ENCODE measurements around the gene WWTR1. TPM values are rescaled to one million over a fixed set of nuclear protein-coding genes. Genes with fewer than 3 reads are reported as not detected.

Gene WWTR1
- polyA plus RNA-seq, 2 donors = 29.2 to 31.2 TPM

- WGBS, 2 donors = 87 to 90% methylated on average over 7 of the region's 7 CpGs
- H3K27me3 ChIP-seq (ENCODE audit: control insufficient read depth in 1 of 2, insufficient read depth in 2 of 2, low read length in 2 of 2) = no peaks in the 10 kb centered on the region
- no peaks in the 10 kb centered on the region for H3K4me1 ChIP-seq (ENCODE audit: control insufficient read depth in 2 of 2, insufficient read depth in 2 of 2, low read length in 1 of 2)
- H3K9me3 ChIP-seq (ENCODE audit: control insufficient read depth in 2 of 2, insufficient read depth in 1 of 2, low read depth in 1 of 2, low read length in 1 of 2) = no peaks in the 10 kb centered on the region
- H3K27ac ChIP-seq (ENCODE audit: low read depth in 2 of 2, low read length in 1 of 2) = no peak overlapping the region
- H3K36me3 ChIP-seq (ENCODE audit: control insufficient read depth in 2 of 2, insufficient read depth in 2 of 2, low read length in 1 of 2) = no peaks in the 10 kb centered on the region
- no peak overlapping the region for H3K4me3 ChIP-seq (ENCODE audit: low read depth in 1 of 2, low read length in 2 of 2)
Observed at GRCh38 chr3:149678351-149678950, 20.6 kb upstream of the WWTR1 start.

DNA sequence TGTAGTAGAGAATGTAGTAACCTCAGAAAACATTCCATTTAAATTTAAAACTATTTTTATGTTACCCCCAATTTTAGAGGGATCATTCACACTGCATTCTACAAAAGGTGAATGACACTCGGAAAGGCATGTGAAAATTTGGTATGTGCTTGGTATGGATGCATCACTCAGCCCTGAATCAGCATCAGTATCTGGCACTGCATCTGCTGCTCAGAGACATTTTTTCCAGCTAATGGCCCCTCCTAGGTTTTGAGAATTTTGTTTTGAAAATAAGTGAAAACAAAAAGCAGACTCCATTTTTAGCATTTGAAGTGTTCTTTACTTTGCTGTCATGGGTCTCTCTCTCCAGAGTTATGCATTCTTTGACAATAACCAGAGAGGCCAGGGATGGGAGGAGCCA, 15.6 kb upstream of the WWTR1 start:
- no peaks in the 10 kb centered on the region for H3K4me1 ChIP-seq (ENCODE audit: control insufficient read depth in 2 of 2, insufficient read depth in 2 of 2, low read length in 1 of 2)
- no peaks in the 10 kb centered on the region for H3K27me3 ChIP-seq (ENCODE audit: control insufficient read depth in 1 of 2, insufficient read depth in 2 of 2, low read length in 2 of 2)
- no peaks in the 10 kb centered on the region for H3K9me3 ChIP-seq (ENCODE audit: control insufficient read depth in 2 of 2, insufficient read depth in 1 of 2, low read depth in 1 of 2, low read length in 1 of 2)
- no peak overlapping the region for H3K4me3 ChIP-seq (ENCODE audit: low read depth in 1 of 2, low read length in 2 of 2)
- 94 to 97% methylated on average over 1 of the region's 1 CpG for WGBS, 2 donors
- H3K36me3 ChIP-seq (ENCODE audit: control insufficient read depth in 2 of 2, insufficient read depth in 2 of 2, low read length in 1 of 2) = no peaks in the 10 kb centered on the region
- no peak overlapping the region for H3K27ac ChIP-seq (ENCODE audit: low read depth in 2 of 2, low read length in 1 of 2)

GRCh38 chr3:149670742-149671492, 13.1 kb upstream of the WWTR1 start:
- WGBS, 2 donors = 56 to 64% methylated on average over 10 of the region's 10 CpGs
- no peaks in the 10 kb centered on the region for H3K36me3 ChIP-seq (ENCODE audit: control insufficient read depth in 2 of 2, insufficient read depth in 2 of 2, low read length in 1 of 2)
- H3K27ac ChIP-seq (ENCODE audit: low read depth in 2 of 2, low read length in 1 of 2) = no peak overlapping the region
- H3K4me1 ChIP-seq (ENCODE audit: control insufficient read depth in 2 of 2, insufficient read depth in 2 of 2, low read length in 1 of 2) = no peaks in the 10 kb centered on the region
- H3K9me3 ChIP-seq (ENCODE audit: control insufficient read depth in 2 of 2, insufficient read depth in 1 of 2, low read depth in 1 of 2, low read length in 1 of 2) = no peaks in the 10 kb centered on the region
- no peak overlapping the region for H3K4me3 ChIP-seq (ENCODE audit: low read depth in 1 of 2, low read length in 2 of 2)
- H3K27me3 ChIP-seq (ENCODE audit: control insufficient read depth in 1 of 2, insufficient read depth in 2 of 2, low read length in 2 of 2) = no peaks in the 10 kb centered on the region

DNA sequence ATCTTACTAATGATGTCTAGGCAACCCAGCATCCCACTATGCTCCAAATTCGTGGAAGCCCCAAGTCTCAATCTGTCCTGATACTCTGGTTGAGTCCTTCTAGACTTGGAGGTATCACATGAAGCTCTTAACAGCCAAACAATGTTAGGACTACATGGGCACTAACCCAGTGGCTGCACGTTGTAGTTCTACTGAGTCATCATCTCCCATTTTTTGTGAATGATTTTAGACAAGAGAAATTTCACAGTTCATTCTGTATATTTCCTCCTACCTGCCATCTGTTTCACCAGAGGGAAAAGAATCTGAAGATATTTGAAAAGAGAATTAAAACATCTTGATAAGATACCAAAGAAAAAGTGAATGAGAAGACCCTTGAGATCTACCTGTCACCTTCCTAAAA, 9.8 kb upstream of the WWTR1 start:
- Histone ChIP-seq H3K36me3 (ENCODE audit: control insufficient read depth in 2 of 2, insufficient read depth in 2 of 2, low read length in 1 of 2) (no peaks in the 10 kb centered on the region), H3K27ac (ENCODE audit: low read depth in 2 of 2, low read length in 1 of 2) (no peak overlapping the region), H3K4me1 (ENCODE audit: control insufficient read depth in 2 of 2, insufficient read depth in 2 of 2, low read length in 1 of 2) (no peaks in the 10 kb centered on the region), H3K4me3 (ENCODE audit: low read depth in 1 of 2, low read length in 2 of 2) (no peak overlapping the region), H3K9me3 (ENCODE audit: control insufficient read depth in 2 of 2, insufficient read depth in 1 of 2, low read depth in 1 of 2, low read length in 1 of 2) (no peaks in the 10 kb centered on the region), H3K27me3 (ENCODE audit: control insufficient read depth in 1 of 2, insufficient read depth in 2 of 2, low read length in 2 of 2) (no peaks in the 10 kb centered on the region)
- WGBS, 2 donors = 61 to 71% methylated on average over 2 of the region's 2 CpGs

DNA sequence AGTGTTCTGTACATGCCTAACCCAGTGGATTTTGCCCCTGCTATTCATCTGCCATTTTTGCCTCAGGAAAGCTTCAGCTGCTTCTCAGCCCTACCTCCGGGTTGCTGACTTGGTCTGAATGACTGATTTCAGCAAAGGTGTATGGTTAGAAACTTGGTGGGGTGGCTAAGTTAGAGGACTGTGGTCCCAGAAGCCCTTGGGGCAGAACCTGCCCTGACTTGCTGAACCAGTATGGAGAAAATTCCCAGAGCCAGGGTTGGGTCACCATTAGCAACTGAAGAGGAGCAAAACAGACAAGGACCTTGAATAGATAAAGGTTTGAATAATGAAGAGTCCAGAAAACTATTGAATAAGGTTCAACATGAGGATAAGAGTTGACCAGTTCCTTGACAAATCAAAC, 6.1 kb upstream of the WWTR1 start:
- Histone ChIP-seq H3K4me1 (ENCODE audit: control insufficient read depth in 2 of 2, insufficient read depth in 2 of 2, low read length in 1 of 2) (no peaks in the 10 kb centered on the region), H3K9me3 (ENCODE audit: control insufficient read depth in 2 of 2, insufficient read depth in 1 of 2, low read depth in 1 of 2, low read length in 1 of 2) (no peaks in the 10 kb centered on the region), H3K4me3 (ENCODE audit: low read depth in 1 of 2, low read length in 2 of 2) (no peak overlapping the region), H3K36me3 (ENCODE audit: control insufficient read depth in 2 of 2, insufficient read depth in 2 of 2, low read length in 1 of 2) (no peaks in the 10 kb centered on the region), H3K27ac (ENCODE audit: low read depth in 2 of 2, low read length in 1 of 2) (no peak overlapping the region), H3K27me3 (ENCODE audit: control insufficient read depth in 1 of 2, insufficient read depth in 2 of 2, low read length in 2 of 2) (no peaks in the 10 kb centered on the region)
- 64 to 77% methylated on average over 1 of the region's 1 CpG for WGBS, 2 donors

- WGBS, 2 donors = 86 to 87% methylated on average over 4 of the region's 4 CpGs
- no peak overlapping the region for H3K4me3 ChIP-seq (ENCODE audit: low read depth in 1 of 2, low read length in 2 of 2)
- H3K27me3 ChIP-seq (ENCODE audit: control insufficient read depth in 1 of 2, insufficient read depth in 2 of 2, low read length in 2 of 2) = no peaks in the 10 kb centered on the region
- H3K27ac ChIP-seq (ENCODE audit: low read depth in 2 of 2, low read length in 1 of 2) = peak overlapping the region in 1 of 2 donors; percentile 42
- no peaks in the 10 kb centered on the region for H3K4me1 ChIP-seq (ENCODE audit: control insufficient read depth in 2 of 2, insufficient read depth in 2 of 2, low read length in 1 of 2)
- no peaks in the 10 kb centered on the region for H3K36me3 ChIP-seq (ENCODE audit: control insufficient read depth in 2 of 2, insufficient read depth in 2 of 2, low read length in 1 of 2)
- no peaks in the 10 kb centered on the region for H3K9me3 ChIP-seq (ENCODE audit: control insufficient read depth in 2 of 2, insufficient read depth in 1 of 2, low read depth in 1 of 2, low read length in 1 of 2)
Observed at GRCh38 chr3:149662240-149662887, 4.5 kb upstream of the WWTR1 start.

GRCh38 chr3:149660462-149660861, 2.6 kb upstream of the WWTR1 start:
- no peak overlapping the region for H3K4me3 ChIP-seq (ENCODE audit: low read depth in 1 of 2, low read length in 2 of 2)
- H3K36me3 ChIP-seq (ENCODE audit: control insufficient read depth in 2 of 2, insufficient read depth in 2 of 2, low read length in 1 of 2) = no peaks in the 10 kb centered on the region
- no peaks in the 10 kb centered on the region for H3K4me1 ChIP-seq (ENCODE audit: control insufficient read depth in 2 of 2, insufficient read depth in 2 of 2, low read length in 1 of 2)
- H3K9me3 ChIP-seq (ENCODE audit: control insufficient read depth in 2 of 2, insufficient read depth in 1 of 2, low read depth in 1 of 2, low read length in 1 of 2) = no peaks in the 10 kb centered on the region
- no peaks in the 10 kb centered on the region for H3K27me3 ChIP-seq (ENCODE audit: control insufficient read depth in 1 of 2, insufficient read depth in 2 of 2, low read length in 2 of 2)
- 71 to 76% methylated on average over 1 of the region's 1 CpG for WGBS, 2 donors
- no peak overlapping the region for H3K27ac ChIP-seq (ENCODE audit: low read depth in 2 of 2, low read length in 1 of 2)

GRCh38 chr3:149658744-149659497, 1.1 kb upstream of the WWTR1 start:
- peak overlapping the region; percentile 81 to 99 for H3K27ac ChIP-seq (ENCODE audit: low read depth in 2 of 2, low read length in 1 of 2)
- no peaks in the 10 kb centered on the region for H3K27me3 ChIP-seq (ENCODE audit: control insufficient read depth in 1 of 2, insufficient read depth in 2 of 2, low read length in 2 of 2)
- no peaks in the 10 kb centered on the region for H3K9me3 ChIP-seq (ENCODE audit: control insufficient read depth in 2 of 2, insufficient read depth in 1 of 2, low read depth in 1 of 2, low read length in 1 of 2)
- H3K4me3 ChIP-seq (ENCODE audit: low read depth in 1 of 2, low read length in 2 of 2) = peak overlapping the region; percentile 84 to 90
- 22 to 33% methylated on average over 24 of the region's 24 CpGs for WGBS, 2 donors
- H3K4me1 ChIP-seq (ENCODE audit: control insufficient read depth in 2 of 2, insufficient read depth in 2 of 2, low read length in 1 of 2) = no peaks in the 10 kb centered on the region
- no peaks in the 10 kb centered on the region for H3K36me3 ChIP-seq (ENCODE audit: control insufficient read depth in 2 of 2, insufficient read depth in 2 of 2, low read length in 1 of 2)

DNA sequence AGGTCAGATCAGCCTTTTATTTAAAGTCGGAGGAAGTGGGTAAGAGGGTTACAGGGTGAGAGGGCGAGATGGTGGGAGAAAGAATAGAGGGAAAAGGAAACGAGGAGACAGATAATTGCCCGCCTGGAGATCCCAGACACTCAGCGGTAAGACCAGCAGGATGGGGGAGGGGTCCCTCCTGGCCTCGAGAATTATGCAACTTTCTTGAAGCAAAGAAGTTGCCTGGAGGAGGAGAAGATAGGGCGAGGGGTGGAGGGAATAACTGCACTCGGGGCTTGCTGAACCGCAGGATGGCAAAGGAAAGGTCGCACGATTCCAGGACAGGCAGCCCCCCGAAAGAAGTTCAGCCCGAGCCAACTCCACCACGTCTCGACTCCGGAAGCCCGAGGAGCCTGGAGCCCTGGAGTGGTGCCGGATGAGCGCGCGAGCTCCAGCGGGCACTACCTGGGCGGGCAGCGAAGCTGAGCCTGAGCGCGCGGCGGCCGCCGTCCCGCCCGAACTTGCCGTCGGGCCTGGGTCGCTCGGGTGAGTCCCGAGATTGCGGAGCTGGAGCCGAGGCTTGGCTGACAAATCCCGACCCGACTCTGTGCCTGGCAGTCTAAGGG, 402 bp downstream of the WWTR1 start:
- H3K9me3 ChIP-seq (ENCODE audit: control insufficient read depth in 2 of 2, insufficient read depth in 1 of 2, low read depth in 1 of 2, low read length in 1 of 2) = no peaks in the 10 kb centered on the region
- no peaks in the 10 kb centered on the region for H3K4me1 ChIP-seq (ENCODE audit: control insufficient read depth in 2 of 2, insufficient read depth in 2 of 2, low read length in 1 of 2)
- peak overlapping the region; percentile 81 to 99 for H3K27ac ChIP-seq (ENCODE audit: low read depth in 2 of 2, low read length in 1 of 2)
- peak overlapping the region; percentile 84 to 90 for H3K4me3 ChIP-seq (ENCODE audit: low read depth in 1 of 2, low read length in 2 of 2)
- H3K36me3 ChIP-seq (ENCODE audit: control insufficient read depth in 2 of 2, insufficient read depth in 2 of 2, low read length in 1 of 2) = no peaks in the 10 kb centered on the region
- WGBS, 2 donors = 1% methylated on average over 41 of the region's 41 CpGs
- no peaks in the 10 kb centered on the region for H3K27me3 ChIP-seq (ENCODE audit: control insufficient read depth in 1 of 2, insufficient read depth in 2 of 2, low read length in 2 of 2)

All from esophagus (tissue), 2 donors.